ENCODE results near the gene PF4V1. TPM values are rescaled to one million over a fixed set of nuclear protein-coding genes. Genes with fewer than 3 reads are reported as not detected.

PF4V1 gene
- total and polyA plus RNA-seq, 9 of the 15 experiments (the other 6 are each of a cell fraction or from before 2014, with no cell fraction given) = not detected

DNA sequence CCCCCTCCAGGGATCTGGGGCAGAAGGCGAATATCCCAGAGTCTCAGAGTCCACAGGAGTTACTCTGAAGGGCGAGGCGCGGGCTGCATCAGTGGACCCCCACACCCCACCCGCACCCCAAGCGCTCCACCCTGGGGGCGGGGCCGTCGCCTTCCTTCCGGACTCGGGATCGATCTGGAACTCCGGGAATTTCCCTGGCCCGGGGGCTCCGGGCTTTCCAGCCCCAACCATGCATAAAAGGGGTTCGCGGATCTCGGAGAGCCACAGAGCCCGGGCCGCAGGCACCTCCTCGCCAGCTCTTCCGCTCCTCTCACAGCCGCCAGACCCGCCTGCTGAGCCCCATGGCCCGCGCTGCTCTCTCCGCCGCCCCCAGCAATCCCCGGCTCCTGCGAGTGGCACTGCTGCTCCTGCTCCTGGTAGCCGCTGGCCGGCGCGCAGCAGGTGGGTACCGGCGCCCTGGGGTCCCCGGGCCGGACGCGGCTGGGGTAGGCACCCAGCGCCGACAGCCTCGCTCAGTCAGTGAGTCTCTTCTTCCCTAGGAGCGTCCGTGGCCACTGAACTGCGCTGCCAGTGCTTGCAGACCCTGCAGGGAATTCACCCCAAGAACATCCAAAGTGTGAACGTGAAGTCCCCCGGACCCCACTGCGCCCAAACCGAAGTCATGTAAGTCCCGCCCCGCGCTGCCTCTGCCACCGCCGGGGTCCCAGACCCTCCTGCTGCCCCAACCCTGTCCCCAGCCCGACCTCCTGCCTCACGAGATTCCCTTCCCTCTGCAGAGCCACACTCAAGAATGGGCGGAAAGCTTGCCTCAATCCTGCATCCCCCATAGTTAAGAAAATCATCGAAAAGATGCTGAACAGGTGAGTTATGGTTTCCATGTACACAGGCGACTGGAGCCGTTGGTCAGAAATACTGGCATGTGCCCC, 16.3 kb downstream of the PF4V1 start, which contains the start of gene CXCL1 (continued):
- TF ChIP-seq, protein P1, sequence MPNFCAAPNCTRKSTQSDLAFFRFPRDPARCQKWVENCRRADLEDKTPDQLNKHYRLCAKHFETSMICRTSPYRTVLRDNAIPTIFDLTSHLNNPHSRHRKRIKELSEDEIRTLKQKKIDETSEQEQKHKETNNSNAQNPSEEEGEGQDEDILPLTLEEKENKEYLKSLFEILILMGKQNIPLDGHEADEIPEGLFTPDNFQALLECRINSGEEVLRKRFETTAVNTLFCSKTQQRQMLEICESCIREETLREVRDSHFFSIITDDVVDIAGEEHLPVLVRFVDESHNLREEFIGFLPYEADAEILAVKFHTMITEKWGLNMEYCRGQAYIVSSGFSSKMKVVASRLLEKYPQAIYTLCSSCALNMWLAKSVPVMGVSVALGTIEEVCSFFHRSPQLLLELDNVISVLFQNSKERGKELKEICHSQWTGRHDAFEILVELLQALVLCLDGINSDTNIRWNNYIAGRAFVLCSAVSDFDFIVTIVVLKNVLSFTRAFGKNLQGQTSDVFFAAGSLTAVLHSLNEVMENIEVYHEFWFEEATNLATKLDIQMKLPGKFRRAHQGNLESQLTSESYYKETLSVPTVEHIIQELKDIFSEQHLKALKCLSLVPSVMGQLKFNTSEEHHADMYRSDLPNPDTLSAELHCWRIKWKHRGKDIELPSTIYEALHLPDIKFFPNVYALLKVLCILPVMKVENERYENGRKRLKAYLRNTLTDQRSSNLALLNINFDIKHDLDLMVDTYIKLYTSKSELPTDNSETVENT (CRISPR knock-in tag; IDR thresholded peaks at IDR 0.05) = no peak
- TF ChIP-seq SPI1 (IDR thresholded peaks at IDR 0.05; ENCODE audit: borderline replicate concordance, low read depth, low read length) = no peak
- no peak for TF ChIP-seq RFX5 (IDR thresholded peaks at IDR 0.05; ENCODE audit: low read depth, low read length)
- no peak for TF ChIP-seq ZNF175 (CRISPR knock-in tag; IDR thresholded peaks at IDR 0.05; ENCODE audit: low read depth)
- no peak for TF ChIP-seq ZNF347 (CRISPR knock-in tag; IDR thresholded peaks at IDR 0.05; ENCODE audit: low read depth)
- TF ChIP-seq, protein P2, sequence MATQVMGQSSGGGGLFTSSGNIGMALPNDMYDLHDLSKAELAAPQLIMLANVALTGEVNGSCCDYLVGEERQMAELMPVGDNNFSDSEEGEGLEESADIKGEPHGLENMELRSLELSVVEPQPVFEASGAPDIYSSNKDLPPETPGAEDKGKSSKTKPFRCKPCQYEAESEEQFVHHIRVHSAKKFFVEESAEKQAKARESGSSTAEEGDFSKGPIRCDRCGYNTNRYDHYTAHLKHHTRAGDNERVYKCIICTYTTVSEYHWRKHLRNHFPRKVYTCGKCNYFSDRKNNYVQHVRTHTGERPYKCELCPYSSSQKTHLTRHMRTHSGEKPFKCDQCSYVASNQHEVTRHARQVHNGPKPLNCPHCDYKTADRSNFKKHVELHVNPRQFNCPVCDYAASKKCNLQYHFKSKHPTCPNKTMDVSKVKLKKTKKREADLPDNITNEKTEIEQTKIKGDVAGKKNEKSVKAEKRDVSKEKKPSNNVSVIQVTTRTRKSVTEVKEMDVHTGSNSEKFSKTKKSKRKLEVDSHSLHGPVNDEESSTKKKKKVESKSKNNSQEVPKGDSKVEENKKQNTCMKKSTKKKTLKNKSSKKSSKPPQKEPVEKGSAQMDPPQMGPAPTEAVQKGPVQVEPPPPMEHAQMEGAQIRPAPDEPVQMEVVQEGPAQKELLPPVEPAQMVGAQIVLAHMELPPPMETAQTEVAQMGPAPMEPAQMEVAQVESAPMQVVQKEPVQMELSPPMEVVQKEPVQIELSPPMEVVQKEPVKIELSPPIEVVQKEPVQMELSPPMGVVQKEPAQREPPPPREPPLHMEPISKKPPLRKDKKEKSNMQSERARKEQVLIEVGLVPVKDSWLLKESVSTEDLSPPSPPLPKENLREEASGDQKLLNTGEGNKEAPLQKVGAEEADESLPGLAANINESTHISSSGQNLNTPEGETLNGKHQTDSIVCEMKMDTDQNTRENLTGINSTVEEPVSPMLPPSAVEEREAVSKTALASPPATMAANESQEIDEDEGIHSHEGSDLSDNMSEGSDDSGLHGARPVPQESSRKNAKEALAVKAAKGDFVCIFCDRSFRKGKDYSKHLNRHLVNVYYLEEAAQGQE (IDR thresholded peaks at IDR 0.05; ENCODE audit: borderline replicate concordance) = peak; percentile 24; the same call in 1 of the 2 replicates
- TF ChIP-seq, protein P2 (CRISPR knock-in tag; IDR thresholded peaks at IDR 0.05; ENCODE audit: low read depth) = no peak
- no peak for TF ChIP-seq ZNF140 (CRISPR knock-in tag; IDR thresholded peaks at IDR 0.05)
- no peak for TF ChIP-seq ZNF384 (IDR thresholded peaks at IDR 0.05; ENCODE audit: low read depth, low read length)
- TF ChIP-seq LARP7 (IDR thresholded peaks at IDR 0.05) = no peak
- TF ChIP-seq RHOXF2B (CRISPR knock-in tag; conservative IDR thresholded peaks at IDR 0.05) = no peak
- TF ChIP-seq MEIS2 (IDR thresholded peaks at IDR 0.05; ENCODE audit: partially characterized antibody) = no peak
- no peak for TF ChIP-seq NR2C1 (IDR thresholded peaks at IDR 0.05)
- no peak for TF ChIP-seq NR2C1 (tag; IDR thresholded peaks at IDR 0.05)
- TF ChIP-seq COPS2 (conservative IDR thresholded peaks at IDR 0.05) = no peak
- peak; percentile 80 for TF ChIP-seq POLR2G (IDR thresholded peaks at IDR 0.05; ENCODE audit: low read depth, low read length)
- TF ChIP-seq ZNF408 (CRISPR knock-in tag; IDR thresholded peaks at IDR 0.05; ENCODE audit: low read depth) = no peak
- no peak for TF ChIP-seq ZNF695 (CRISPR knock-in tag; IDR thresholded peaks at IDR 0.05)
- no peak for TF ChIP-seq ELF1 (tag; IDR thresholded peaks at IDR 0.05)
- no peak for TF ChIP-seq FOXJ2 (tag; IDR thresholded peaks at IDR 0.05)
